PC-9 (cell line): Measurements from ENCODE around the gene MTHFD1L.

ENCODE experiments used
- CTCF ChIP-seq: fragments of 200-600 bp; sonication (generic); conservative IDR thresholded peaks from 2 replicates; pipeline ENCODE4 v1.6.1; 2017; ENCODE audit warnings: mixed run types, antibody characterized with exemption, mild to moderate bottlenecking, moderate library complexity
- EZH2 ChIP-seq: fragments of 200-600 bp; sonication (generic); IDR thresholded peaks from 2 replicates; pipeline ENCODE4 v1.8.0; 2017; ENCODE audit warnings: antibody characterized with exemption, low read depth

GRCh38 chr6:151121900-151122299 is 256.4 kb downstream of the MTHFD1L start:
- no peak for TF ChIP-seq CTCF
- TF ChIP-seq EZH2: no peak
